Suppressor macrophage (primary cell): ENCODE data around the gene KRT77.
"Not testable (repeated sequence)": the region's sequence is repeated elsewhere in the genome, so short reads cannot be mapped to it uniquely, and the experiment has no call there.

Experiments
- DNase-seq, 4 experiments: peaks; one replicate each; pipeline ENCODE4 v3.0.0-alpha.2; 2020 to 2022

The KRT77 gene

DNA sequence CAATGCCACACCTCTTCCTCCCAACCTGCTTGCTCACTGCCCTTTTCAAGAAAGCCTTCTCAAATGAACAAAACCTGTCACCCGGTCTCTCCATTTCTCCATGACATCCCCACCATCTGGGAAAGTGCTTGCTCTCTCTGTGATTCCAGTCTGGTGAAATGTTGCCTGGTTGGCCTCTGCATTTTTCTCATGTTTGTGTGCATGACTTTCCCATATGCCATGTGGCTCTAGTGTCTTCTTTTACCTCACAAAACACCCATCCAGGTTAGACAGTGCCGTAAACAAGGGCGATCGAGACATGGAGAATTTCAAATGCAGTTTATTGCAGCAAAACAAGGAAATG lies 28.9 kb downstream of the KRT77 start:
- DNase-seq = no peak

DNA sequence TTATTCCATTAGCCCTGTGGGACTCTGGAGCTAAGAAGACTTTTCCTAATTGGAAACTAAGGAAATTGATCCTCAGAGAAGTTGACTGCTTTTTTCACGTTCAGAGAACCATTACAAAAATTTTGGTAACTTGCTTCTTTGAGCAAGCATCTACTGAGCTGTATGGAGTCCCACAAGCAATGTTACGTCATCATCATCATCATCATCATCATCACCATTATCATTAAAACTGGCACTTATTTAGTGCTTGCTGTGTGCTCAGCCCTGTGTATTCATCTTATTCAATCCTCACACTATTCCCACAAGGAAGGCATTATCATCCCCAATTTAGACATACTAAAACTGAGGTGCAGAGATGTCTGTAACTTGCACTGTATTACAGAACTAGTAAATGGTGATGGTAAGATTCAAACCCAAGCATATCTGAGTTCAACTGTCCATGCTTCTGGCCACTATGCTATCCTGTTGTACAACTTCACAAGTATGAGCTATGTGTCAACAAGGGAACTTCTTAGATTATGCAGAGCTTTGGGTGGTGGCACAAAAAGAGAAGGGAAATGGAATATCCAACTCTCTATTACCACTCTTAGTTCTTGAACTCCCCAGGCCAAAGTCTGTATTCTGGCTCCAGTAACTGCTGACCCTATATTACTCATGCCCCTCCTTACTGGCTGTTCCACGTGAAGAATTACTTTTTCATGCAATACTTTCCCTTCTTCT lies 29.5 kb downstream of the KRT77 start:
- no peak for DNase-seq

DNA sequence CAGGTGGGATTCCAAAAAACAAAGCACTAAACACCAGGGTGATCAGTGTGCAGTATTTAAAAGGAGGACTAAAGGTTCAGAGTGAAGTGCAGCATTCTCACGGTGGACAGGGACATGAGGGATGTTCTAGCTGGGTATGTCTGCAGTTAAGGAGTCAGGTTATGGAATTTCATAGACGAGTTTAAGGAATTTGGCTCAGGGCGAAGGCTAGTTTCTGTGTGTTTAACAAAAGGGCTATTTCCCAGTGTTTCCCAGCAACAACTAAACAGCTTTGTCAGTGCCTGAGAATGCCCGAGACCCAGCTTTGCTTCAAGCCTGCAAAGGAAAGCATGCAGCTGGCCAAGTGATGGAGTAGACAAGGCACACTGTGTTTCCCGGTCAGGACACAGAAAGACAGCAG lies 30.1 kb downstream of the KRT77 start:
- no peak for DNase-seq

DNA sequence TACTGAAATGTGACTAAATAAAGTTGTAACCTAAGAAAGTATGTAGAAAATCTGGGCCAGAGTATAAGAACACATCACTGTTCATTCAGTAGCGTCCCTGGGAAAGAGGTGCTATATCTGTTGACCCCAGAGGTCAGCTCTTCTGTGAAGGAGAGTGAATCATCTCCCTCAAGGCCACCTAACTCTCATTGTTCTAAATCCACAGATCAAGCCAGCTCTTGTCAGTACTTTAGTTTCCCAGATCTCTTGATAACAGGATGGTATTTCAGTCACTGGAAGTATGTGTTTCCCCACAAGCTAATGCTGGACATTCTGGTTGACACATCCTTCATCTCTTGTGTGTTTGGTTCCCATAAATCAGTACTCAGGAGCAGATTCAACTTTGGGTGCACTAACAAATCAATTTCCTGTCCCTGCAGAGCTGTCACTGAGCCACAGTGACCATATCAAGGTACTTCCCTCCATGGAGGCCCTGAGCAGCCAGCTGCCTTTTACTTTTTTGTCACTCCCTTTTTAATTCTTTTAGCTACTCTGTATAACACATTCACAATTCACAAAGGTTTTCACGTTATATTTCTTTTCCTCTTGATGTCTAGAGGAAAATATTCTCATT lies 30.9 kb downstream of the KRT77 start:
- no peak for DNase-seq

DNA sequence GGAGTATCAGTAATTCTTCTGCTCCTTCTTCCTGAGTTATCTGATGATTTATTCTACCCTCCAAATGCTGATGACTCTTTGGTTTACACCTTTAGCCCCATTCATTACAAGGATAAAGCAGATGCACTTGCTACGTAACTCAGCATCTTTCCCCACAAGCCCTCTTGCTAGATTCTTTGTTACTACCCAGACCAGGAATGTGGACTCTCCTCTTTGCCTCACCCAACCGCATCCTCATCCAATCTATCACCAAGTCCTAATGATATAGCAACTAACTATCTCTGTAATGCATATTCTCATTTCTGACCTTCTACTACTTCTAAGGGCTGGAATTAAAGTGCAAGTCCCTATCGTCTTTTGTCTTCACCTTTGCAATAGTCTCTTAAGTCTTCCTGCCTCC lies 32.4 kb downstream of the KRT77 start:
- no peak for DNase-seq

DNA sequence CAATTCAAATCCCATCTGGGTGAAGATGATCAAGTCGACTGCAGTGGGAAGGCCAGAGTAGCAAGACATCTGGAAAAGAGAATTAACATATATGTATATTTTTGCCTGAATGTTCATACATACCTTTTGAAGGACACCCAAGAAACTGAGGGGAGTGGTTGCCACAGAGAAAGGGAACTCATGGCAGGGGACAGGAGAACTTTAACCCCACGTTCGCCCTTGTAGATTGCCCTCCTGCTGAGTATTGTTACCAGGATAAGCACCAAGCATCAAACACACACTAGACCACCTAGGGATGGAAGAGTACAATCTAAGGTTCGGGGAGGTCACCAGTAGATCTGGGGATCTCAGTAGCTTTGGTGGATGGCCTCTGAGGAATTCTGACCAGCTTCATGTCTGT lies 32.8 kb downstream of the KRT77 start:
- DNase-seq = no peak

DNA sequence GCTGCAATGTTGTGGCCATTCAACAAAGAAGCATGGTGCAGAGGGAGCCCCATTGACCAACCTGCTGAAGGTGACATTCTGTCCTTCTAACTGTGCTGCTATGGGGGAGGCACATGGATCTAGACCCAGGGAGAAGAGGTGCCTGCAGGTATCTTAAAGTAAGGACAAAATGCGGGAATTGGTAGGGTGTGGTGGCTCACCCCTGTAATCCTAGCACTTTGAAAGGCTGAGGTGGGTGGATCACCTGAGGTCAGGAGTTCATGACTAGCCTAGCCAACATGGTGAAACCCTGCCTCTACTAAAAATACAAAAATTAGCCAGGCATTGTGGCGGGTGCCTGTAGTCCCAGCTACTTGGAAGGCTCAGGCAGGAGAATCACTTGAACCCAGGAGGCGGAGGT lies 33.4 kb downstream of the KRT77 start:
- not testable (repeated sequence) for DNase-seq

DNA sequence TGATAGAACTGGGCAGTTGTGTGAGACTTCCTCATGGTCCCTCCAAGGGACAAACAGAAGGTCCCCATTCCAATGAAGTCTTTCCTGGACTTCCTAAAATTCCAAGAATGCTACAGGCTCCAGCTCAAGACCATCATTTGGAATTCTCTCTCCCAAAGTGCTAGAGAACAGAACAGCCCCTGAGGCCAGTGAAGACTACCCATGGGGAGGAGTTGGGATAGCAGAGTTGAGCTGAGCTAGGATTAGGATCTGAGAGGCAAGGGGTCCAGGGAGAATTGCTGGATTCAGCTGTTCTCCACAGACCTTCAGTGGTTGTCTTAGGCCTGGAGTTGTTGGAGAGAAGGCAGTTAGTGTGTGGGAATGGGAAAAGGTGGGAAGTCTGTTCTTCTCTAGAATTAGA lies 33.9 kb downstream of the KRT77 start:
- DNase-seq = no peak

DNA sequence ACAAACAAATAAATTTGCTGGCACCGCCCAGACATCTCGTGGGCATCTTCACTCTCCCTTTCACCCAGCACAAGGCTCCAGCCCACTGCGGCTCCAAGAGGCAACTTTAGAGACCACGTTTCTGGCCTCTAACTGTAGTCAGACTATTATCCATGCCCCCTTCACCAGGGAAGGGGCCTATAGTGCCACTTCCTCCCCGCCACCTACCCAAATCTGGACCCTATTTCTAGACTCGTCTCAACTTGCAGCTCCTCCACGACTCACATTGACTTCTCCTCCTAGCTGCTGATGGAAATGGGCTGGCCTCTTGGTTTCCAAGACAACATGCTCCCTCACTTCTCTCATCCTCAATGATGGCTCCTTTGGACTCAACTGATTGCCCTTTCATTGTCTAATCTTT lies 35.4 kb downstream of the KRT77 start:
- DNase-seq = no peak

DNA sequence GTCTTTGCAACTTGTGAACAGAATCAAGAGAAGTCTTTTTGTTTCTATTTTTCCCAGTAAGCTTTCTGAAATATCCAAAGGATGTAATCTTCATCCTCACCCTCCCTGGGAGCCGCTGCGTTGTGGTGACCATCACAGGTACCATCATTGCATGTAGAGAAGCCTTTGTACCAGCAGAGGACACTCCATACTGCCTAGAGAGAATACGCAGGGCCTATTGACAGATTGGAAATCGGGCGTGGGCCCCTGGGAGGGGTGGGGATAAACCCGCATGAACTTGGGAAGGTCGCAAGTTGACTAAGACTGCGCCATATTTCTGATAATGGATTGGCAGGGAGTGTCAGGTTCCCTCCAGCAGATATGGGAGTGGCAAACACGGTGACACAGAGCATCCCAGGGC lies 35.8 kb downstream of the KRT77 start:
- no peak for DNase-seq

DNA sequence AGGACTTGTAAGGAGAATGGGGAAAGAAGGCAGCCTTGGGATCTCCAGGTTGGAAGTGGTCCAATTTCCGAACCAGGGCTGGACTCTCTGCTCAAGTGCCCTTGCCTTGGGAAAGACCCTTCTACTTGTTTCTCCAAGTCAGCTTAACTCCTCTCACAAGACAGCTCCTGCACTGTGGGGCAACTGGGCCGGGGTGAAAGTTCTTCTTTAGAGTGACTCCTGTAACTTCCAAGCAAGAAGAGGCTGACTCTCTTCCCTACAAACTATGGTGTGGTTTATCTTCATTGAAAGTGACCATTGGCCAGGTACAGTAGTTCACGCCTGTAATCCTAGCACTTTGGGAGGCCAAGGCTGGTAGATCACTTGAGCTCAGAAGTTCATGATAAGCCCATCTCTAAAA lies 36.9 kb downstream of the KRT77 start:
- DNase-seq = no peak

DNA sequence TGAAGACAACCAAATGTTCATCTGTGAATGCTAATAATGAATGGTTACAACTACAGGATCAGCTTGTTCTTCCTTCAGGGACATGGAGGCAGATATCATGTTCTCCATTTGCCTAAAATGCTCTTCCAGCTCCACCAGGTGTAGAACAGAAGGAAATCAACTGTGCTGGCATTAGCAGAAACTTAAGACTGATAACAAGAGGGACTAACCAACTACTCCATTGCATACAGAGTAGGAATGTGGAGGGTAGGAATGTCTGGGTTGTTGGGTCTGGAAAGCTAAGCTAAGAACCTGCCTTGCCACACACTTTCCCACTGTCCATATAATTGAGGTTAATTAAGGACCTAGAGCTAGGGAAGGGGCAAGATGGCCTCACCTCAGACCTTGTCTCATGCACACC lies 39.9 kb downstream of the KRT77 start:
- no peak for DNase-seq

DNA sequence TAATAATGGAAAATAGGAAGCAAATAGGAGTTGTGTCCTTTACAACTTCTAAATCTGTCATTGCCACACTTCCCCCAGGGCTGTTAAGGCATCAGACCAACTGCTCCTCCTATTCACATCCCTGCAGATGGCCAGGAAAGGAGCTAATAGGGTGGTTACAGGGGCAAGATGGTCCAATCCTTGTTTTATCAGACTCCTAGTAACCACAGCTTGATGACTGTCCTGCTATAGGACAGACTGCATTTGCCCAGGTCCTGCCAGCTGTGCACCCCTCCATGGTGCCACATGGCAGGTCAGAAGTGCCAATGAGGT lies 40.5 kb downstream of the KRT77 start:
- DNase-seq = no peak

DNA sequence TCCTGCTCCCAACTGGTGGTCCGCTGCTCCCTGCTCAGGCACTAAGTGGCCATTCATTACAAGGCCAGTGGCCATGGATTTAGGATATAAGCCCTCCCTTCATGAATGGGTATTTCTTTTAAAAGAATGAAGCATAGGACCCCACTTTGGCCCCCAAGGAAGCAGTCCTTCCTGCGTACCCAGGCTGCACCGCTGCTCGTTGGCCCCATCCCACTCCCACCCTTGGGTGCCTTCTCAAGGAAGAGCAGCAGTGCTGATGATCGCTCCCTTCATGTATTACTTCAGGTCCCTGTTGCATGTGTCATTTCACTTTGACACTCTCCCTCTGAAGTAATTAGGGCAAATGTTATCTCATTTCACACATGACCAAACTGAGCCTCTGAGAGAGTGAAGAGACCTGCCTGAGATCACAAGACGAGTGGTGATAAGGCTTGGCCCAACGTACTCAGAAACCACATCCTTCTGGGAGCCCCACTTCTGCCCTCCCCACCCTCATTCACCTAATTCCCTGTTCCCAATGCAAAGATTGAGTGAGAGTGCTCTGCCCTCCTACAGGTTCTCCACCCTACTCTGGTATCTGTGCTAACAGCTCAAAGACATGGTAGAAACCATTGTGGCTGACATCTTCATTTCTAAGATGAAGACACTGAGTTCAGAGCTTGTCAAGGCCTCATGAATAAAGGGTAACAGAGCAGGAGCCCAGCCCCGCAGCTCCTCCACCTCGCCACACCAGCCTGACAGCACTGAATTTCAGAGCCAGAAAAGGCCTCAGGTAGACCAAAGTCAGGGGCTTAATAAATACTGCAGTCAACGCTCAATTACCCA lies 41.0 kb downstream of the KRT77 start:
- DNase-seq = peak in 1 of 4 experiments; percentile 6

DNA sequence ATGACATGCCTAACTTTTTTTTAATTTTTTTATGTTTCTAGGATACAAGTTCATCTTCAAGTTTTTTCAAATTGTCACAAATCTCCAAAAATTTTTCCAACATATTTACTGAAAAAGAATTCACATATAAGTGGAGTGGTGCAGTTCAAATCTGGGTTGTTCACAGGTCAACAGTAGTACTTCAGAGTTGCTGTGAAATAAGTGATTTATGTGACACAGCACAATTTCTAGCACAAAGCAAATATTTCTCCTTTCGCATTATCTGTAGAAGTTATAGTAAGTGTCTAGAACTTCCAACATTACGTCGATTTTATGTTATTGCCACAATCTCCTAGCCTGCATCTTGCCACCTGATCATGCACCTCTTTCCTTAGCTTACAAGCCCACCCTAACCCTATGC lies 41.7 kb downstream of the KRT77 start:
- no peak for DNase-seq

DNA sequence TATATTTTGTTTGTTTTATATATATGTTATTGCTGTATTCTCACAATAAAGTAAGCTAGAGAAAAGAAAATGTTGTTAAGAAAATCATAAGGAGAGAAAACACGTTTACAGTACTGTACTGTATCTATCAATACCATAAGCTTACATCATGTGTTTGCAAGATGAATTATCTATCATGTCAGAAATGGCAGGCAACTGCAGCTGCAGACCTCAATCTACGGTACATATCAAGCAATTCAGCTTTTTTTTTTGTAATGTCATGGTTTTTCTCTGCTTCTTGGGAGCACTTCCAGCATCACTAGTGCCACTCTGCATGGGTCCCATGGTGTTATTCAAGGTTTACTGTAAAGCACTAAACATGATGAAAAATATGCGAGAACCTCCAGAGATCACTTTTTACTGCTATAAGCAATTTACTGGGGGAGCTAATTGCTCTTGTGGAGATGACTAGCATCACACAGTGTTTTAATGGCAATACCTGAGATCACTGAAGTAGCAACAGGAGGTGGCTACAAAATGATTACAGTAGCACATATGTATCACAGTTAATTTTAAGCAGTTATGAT lies 42.3 kb downstream of the KRT77 start:
- no peak for DNase-seq

DNA sequence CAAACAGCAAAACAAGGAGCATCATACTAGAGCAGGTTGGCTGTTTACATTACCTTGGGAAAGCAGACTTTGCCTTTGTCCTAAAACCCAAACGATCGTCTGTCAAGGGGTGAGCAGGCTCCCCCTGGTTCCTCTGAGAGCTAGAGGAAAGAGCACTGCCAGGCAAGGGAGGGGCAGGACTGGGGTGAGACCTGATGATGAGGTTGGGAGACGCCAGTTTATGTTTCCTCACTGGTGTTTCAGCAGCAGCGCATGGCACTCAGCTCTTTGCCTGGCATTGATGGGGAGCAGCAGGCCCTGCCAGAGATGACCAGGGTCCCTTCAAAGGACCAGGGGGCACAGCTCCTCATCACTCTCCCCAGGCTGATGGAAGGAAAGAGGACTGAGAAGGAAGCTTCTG lies 43.4 kb downstream of the KRT77 start:
- no peak for DNase-seq

DNA sequence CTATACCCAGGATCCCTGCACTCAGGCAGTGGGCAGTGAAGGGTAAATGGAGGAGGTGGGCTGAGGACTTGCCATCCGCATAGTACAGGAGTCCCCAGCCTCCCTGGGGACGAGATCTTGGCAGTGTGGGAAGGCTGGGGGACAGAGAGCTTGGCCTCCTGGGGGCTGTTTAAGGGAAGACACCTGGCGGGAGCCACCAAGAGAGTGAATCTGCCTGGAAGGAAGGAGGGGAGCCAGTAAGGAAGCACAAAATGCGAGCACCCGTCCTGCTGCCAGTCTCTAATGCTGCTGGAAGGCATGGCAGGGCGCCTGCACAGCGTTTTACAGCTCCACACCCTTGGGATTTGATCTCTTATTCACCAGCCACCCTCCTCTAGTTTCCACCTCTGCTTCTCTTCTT lies 43.9 kb downstream of the KRT77 start:
- DNase-seq = no peak

DNA sequence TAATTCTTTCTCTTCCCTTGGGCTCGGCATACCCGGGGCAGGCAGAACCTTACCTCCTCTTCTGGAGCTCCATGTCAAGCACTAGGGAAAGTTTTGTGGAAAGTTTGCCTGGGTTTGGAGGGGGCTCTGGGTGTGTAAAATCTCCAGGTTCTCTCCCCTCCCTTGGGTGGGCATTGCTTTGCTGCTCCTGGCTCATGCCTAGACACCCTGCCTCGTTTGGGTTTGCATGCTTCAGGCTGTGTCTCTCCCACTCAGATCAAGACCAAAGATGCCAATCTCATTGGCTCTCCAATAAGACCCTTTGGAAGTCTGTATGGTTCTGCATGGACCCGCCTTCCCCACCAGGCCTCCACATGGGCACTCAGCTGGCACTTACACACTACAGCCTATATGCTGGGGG lies 45.1 kb downstream of the KRT77 start:
- no peak for DNase-seq

DNA sequence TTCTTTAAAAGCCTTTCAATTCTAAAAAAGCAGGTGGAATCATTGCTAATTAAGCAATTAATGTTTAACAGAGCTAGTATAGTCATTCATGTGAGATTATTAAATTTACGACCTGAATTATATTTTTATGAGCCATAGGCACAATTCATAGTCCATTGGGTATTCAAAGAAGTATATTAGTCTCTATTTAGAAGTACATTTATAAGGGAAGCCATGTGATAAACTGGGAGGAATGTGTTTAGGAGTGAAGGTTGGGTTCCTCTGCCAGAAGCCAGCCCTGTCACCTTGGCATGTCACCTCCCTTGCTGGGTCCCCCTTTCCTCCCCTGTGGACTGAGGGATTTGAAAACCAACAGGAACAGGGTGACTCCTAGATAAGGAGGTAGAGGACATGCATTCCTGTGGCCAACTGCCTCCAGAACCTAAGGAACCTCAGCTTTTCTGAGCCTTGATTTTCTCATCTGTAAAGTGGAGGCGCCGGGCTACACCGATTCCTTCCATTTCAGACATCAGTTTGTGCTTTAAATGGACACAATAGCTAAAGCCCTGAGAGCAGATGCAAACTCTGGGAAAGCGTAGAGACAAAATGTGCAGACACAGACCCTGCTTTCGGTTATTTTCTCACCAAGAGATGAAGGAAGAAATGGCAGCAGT lies 45.9 kb downstream of the KRT77 start:
- no peak for DNase-seq

DNA sequence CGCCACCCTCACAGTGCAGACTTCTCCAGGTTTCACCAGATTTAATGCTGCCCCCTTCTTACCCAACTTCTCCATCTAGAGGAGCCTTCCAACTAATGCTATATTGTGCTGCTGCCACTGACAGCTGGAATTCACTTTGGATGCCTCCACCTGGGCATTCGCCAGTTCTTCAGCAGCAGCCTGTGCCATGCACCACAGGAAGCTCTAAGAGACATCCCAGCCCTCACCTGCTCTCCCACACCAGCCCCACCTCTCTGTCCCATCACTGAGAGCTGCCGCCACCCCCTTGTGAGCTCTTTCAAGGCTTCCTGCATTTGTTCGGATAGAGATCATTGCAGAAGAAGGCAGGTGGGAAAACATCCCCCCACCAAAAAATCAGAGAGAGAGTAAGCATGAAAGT lies 46.7 kb downstream of the KRT77 start:
- DNase-seq = no peak

DNA sequence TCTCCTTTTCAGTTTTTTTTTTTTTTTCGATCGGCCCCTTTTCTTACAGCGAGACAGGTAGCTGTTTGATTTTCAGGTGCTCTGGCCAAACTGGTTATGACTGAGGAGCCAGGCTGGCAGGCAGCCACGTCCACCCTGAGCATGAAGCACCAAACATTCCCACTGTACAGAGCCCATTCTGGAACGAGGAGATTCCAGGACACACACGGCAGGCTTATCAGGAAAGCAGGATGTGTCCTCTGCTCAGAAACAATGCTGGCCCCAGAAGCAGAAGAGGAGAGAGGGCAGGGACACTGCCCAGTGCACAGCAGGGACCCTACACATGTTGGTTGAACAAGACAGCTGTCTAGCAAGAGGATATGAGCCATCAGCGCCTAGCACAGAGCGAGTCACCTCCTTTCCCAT lies 47.6 kb downstream of the KRT77 start:
- no peak for DNase-seq

DNA sequence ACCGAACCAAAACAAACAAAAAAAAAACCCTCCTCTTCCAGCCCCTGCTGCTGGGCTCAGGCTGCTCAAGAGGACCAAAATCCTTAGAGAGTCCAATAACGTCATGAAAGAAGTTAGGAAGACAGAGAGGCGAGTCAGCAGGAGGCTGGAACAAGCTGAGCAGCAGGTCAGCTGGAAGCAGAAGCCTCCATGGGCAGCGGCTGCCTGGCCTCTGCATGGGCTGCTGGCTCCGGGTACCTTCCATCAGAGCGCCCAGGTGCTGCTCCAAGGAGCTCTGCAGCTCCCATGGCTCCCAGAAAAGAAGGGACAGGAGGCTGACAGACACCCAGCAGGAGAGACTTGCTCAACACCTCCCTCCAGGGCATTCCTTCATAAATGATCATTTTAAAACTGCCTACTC lies 48.1 kb downstream of the KRT77 start:
- DNase-seq = no peak
